ENCODE results near the gene HOXA3.
A peak's percentile ranks its signal among the peaks of the same experiment; 100 is the strongest.

Gene HOXA3

DNA sequence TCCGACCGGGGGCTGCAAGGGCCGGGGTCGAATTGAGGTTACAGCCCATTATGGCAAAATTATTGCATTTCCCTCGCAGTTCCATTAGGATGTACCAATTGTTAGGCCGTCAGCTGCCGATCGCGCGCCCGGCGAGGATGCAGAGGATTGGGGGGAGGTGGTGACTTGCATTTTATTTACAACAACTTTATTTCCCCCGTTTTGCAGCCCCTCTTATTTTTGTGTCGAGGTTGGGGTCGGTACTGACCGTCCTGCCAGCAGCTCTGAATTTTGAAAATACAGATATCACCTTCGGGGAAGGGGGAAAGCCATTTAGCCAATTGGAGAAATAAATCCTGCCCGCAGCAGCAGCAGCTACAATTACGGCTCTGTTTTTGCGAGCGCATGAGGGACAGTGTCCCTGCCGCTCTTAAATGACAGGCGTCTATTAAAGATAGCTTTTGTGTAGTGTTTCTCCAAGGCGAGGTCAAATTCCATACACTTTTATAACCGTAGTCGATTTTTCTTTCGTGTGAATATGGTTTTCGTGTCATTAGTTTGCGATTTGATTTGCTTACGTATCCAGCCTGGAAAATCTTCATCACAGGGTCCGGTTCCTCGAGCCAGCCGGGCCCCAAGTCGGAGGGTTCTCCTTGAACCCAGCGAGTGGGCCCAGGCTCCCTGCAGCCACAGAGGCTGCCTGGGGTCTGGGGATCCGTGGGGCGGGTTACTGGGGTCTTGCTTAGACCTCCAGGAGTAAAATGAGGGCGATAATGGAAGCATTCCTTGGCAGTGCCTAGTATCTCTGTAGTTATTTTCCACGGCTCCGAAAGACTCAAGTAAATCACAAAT lies 8.2 kb downstream of the HOXA3 start:
- Histone ChIP-seq H3K4me1 (ENCODE audit: control insufficient read depth, insufficient read depth, low read length) (peaks cover 14% of the 10 kb centered on the region), H3K27me3 (ENCODE audit: control insufficient read depth, insufficient read depth, low read length) (no peaks in the 10 kb centered on the region), H3K27ac (ENCODE audit: low read depth, low read length) (peak overlapping the region; percentile 52), H3K36me3 (ENCODE audit: control insufficient read depth, insufficient read depth, low read length) (peaks cover 12% of the 10 kb centered on the region), H3K4me3 (ENCODE audit: low read length) (peak overlapping the region; percentile 83), H3K9ac (ENCODE audit: low read length) (peak overlapping the region; percentile 34)

DNA sequence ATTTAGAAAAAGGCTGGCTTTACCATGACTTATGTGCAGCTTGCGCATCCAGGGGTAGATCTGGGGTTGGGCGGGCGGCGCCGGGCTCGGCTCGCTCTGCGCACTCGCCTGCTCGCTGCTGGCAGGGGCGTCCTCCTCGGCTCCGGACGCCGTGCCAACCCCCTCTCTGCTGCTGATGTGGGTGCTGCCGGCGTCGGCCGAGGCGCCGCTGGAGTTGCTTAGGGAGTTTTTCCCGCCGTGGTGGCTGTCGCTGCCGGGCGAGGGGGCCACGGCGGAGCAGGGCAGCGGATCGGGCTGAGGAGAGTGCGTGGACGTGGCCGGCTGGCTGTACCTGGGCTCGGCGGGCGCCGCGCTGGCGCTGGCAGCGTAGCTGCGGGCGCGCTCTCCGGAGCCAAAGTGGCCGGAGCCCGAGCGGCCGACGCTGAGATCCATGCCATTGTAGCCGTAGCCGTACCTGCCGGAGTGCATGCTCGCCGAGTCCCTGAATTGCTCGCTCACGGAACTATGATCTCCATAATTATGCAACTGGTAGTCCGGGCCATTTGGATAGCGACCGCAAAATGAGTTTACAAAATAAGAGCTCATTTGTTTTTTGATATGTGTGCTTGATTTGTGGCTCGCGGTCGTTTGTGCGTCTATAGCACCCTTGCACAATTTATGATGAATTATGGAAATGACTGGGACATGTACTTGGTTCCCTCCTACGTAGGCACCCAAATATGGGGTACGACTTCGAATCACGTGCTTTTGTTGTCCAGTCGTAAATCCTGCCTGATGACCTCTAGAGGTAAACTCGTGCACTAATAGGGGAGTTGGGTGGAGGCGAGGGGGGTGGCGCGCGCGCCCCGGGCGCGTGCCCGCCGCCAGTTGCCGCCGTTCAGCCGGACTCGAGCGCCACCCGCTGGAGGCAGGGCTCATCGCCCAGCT lies 9.1 kb downstream of the HOXA3 start, which contains the start of gene HOXA5:
Gene HOXA5 (minus strand): TSS at position 659 of the 927 bp plus-strand sequence. CDS start 74 bp downstream, at position 585.
- H3K27me3 ChIP-seq (ENCODE audit: control insufficient read depth, insufficient read depth, low read length), result no peaks in the 10 kb centered on the region
- peaks cover 11% of the 10 kb centered on the region for H3K4me1 ChIP-seq (ENCODE audit: control insufficient read depth, insufficient read depth, low read length)
- H3K36me3 ChIP-seq (ENCODE audit: control insufficient read depth, insufficient read depth, low read length), result peaks cover 12% of the 10 kb centered on the region
- peak within 1 kb of the TSS; percentile 78 for H3K27ac ChIP-seq (ENCODE audit: low read depth, low read length)
- H3K9ac ChIP-seq (ENCODE audit: low read length), result peak within 1 kb of the TSS; percentile 70
- H3K4me3 ChIP-seq (ENCODE audit: low read length), result peak within 1 kb of the TSS; percentile 83

DNA sequence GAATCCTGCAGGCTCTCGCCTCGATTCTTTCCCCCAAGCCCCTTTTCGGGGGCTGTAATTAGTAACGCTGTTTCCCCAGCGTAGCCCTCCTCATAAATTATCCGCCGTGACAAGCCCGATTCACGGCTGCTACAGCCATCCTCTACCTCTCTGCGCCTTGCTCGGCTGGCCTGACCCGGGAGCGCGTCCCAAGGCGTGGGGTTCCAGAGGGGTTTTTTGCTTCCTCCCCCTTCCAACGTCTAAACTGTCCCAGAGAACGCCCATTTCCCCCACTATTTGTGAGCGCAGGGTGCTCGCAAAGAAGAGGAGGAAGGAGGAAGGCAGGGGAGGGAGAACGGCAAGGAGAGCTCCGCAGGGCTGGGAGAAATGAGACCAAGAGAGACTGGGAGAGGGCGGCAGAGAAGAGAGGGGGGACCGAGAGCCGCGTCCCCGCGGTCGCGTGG lies 9.8 kb downstream of the HOXA3 start:
- H3K27me3 ChIP-seq (ENCODE audit: control insufficient read depth, insufficient read depth, low read length), result no peaks in the 10 kb centered on the region
- peaks cover 10% of the 10 kb centered on the region for H3K4me1 ChIP-seq (ENCODE audit: control insufficient read depth, insufficient read depth, low read length)
- H3K36me3 ChIP-seq (ENCODE audit: control insufficient read depth, insufficient read depth, low read length), result peaks cover 12% of the 10 kb centered on the region
- peak overlapping the region; percentile 83 for H3K4me3 ChIP-seq (ENCODE audit: low read length)
- H3K9ac ChIP-seq (ENCODE audit: low read length), result peak overlapping the region; percentile 70
- peak overlapping the region; percentile 78 for H3K27ac ChIP-seq (ENCODE audit: low read depth, low read length)

DNA sequence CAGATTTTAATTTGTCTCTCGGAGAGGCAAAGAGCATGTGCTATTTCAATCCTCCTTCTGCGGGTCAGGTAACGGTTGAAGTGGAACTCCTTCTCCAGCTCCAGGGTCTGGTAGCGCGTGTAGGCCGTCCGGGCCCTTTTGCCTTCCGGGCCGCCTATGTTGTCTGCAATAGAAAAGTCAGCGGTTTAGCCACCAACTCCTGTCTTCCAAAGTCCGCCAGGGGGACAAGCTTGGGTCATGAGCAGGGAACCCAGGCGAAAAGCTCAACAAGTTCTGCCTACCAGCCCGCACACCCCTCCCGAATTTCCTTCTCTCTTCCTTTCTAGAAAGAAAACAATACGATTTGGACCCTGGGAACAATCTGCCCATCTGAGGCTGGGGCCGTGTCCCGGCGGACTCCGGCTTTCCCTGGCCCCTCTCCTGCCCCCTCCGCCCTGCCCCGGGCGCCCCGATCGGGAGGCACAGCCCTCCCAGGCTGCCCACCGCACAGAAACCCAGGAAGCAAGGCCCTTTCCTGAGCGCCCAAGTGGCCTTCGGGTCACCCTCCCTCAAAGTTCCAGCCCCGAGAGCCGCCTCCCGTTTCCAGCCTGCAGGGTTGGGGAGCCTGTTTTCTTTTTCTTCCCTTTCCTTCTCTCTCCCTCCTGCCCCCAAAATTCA lies 10.3 kb downstream of the HOXA3 start:
- H3K27ac ChIP-seq (ENCODE audit: low read depth, low read length), result peak overlapping the region; percentile 78

DNA sequence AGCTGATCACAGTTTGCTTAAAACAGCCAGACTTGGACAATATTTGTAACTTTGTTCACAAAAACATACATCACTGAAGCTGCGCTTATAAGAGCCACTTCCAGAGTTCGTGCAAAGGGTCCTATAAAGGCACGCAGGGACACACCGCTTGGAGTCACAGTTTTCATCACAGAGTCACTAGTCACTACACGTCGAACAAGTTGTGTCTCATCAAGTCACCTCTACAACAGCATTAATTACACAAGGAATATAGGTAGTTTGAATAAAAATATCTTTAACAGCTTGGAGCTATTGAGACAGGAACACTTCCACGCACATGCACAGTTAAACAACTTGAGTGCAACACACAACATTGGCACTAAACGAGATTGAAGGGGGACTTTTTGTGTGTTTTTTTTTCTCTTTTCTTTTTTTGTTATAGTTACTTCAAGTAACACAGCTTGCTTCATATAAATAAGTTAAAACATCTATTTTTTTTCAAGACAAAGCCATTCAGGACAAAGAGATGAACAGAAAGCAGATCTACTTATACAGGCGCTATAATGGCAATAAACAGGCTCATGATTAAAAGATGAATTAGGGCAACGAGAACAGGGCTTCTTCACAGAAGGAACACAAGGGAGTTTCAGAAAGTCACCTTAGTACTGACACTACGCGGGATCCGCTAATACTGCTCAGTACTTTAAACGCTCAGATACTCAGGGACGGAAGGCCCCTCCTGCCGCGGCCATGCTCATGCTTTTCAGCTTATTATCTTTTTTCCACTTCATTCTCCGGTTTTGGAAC lies 11.1 kb downstream of the HOXA3 start:
- H3K9ac ChIP-seq (ENCODE audit: low read length), result no peak overlapping the region
- peaks cover 13% of the 10 kb centered on the region for H3K4me1 ChIP-seq (ENCODE audit: control insufficient read depth, insufficient read depth, low read length)
- peak overlapping the region; percentile 78 for H3K27ac ChIP-seq (ENCODE audit: low read depth, low read length)
- peak overlapping the region; percentile 83 for H3K4me3 ChIP-seq (ENCODE audit: low read length)
- H3K27me3 ChIP-seq (ENCODE audit: control insufficient read depth, insufficient read depth, low read length), result no peaks in the 10 kb centered on the region
- H3K36me3 ChIP-seq (ENCODE audit: control insufficient read depth, insufficient read depth, low read length), result peaks cover 12% of the 10 kb centered on the region

More for the DNA sequence above, 10.3 kb downstream of the HOXA3 start:
- Histone ChIP-seq H3K9ac (ENCODE audit: low read length) (peak overlapping the region; percentile 70), H3K4me3 (ENCODE audit: low read length) (peak overlapping the region; percentile 83), H3K4me1 (ENCODE audit: control insufficient read depth, insufficient read depth, low read length) (peaks cover 11% of the 10 kb centered on the region), H3K36me3 (ENCODE audit: control insufficient read depth, insufficient read depth, low read length) (peaks cover 12% of the 10 kb centered on the region), H3K27me3 (ENCODE audit: control insufficient read depth, insufficient read depth, low read length) (no peaks in the 10 kb centered on the region)

DNA sequence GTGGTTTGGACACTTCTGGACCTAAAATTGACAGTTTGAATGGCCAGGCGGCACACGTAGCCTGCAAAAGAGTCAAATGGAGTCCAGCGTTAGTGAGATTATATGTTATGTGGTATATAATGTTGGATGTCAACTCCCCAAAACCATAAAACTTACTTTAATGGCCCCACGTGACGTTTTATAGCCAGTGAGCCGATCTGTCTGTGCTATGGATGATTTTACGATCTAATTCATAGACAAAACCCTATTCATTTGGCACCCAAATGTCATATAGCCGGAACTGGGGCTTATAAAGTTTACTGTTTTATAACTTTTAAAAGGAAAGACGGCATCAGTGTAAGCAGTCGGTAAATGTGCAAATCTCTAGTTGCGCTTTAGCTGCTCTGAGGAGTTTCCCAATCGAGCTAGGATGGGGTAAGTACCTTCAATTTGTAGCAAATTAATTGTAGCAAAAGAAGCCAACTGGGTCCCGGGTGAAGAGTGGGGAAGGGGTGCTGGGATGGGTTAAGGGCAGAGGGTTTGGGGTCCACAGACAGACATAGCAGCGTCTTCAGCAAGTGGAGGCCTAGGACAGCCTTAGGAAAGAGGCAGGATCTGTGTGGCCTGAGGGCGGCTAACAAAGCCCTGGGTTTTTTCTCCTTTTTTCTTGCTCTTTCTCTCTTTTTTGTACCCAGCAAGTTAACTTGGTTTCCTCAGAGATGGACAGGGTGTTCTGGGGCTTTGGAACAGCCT lies 12.1 kb downstream of the HOXA3 start:
- Histone ChIP-seq H3K4me3 (ENCODE audit: low read length) (peak overlapping the region; percentile 61), H3K4me1 (ENCODE audit: control insufficient read depth, insufficient read depth, low read length) (peaks cover 19% of the 10 kb centered on the region), H3K27me3 (ENCODE audit: control insufficient read depth, insufficient read depth, low read length) (no peaks in the 10 kb centered on the region), H3K27ac (ENCODE audit: low read depth, low read length) (peak overlapping the region; percentile 73), H3K9ac (ENCODE audit: low read length) (no peak overlapping the region), H3K36me3 (ENCODE audit: control insufficient read depth, insufficient read depth, low read length) (peaks cover 8% of the 10 kb centered on the region)

DNA sequence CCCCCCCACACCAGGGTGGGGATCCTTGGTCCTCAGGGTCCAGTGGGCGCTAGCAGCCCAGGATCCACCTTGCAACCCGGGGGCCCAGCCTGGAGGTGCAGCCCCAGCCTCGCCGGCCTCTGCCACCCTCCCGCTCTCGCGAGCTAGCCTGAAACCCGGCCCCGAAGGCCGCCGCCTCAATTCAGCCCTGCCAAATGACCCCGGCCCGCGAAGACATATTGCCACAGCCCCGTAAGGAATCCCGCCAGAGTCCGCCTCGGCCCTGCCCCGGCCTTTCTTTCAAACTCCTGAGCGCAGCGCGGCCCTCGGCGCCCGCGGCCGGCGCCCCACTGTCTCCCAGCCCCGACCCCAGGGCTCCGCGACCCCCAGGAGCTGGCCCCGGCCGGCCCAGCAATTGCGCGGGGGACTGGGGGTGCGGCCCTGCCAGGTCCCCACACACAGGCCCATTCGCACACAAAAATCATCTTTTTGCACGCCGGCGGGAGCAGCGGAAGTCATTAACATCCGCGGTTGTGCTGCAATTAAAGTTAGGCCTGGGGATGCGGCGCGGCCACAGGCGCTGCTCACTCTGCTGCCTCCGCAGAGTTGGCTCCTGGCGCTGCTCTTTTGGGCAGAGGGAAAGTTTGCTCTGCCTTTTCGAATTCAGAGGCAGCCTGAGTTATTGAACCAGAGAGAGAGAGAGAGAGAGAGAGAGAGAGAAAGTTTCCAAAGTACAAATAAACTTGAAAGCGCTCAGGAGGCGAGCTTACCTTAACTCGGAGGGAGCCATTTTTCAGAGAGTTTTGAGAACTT lies 12.9 kb downstream of the HOXA3 start:
- no peak overlapping the region for H3K9ac ChIP-seq (ENCODE audit: low read length)
- peak overlapping the region; percentile 61 for H3K4me3 ChIP-seq (ENCODE audit: low read length)
- peak overlapping the region; percentile 73 for H3K27ac ChIP-seq (ENCODE audit: low read depth, low read length)
- H3K4me1 ChIP-seq (ENCODE audit: control insufficient read depth, insufficient read depth, low read length), result peaks cover 22% of the 10 kb centered on the region
- H3K27me3 ChIP-seq (ENCODE audit: control insufficient read depth, insufficient read depth, low read length), result no peaks in the 10 kb centered on the region
- H3K36me3 ChIP-seq (ENCODE audit: control insufficient read depth, insufficient read depth, low read length), result peaks cover 5% of the 10 kb centered on the region

DNA sequence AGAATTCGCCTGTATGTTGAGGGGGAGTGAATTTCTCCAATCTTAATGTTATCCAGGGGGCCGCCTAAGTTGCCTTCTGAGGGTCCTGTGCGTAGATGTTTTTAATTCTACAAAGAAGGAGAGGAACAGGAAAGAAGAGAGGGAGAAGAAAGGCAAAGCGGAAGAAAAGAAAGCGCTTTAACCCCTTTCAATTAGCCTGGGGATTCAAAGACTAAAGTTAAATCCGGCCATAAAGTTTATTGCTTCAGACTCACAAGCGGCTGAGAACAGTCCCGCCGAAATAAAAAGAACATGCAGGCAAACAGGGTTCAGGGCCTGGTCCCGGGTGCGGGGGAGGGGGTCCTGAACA lies 13.4 kb downstream of the HOXA3 start:
- H3K4me3 ChIP-seq (ENCODE audit: low read length), result peak overlapping the region; percentile 61
- H3K27ac ChIP-seq (ENCODE audit: low read depth, low read length), result peak overlapping the region; percentile 74
- peaks cover 26% of the 10 kb centered on the region for H3K4me1 ChIP-seq (ENCODE audit: control insufficient read depth, insufficient read depth, low read length)
- peaks cover 2% of the 10 kb centered on the region for H3K36me3 ChIP-seq (ENCODE audit: control insufficient read depth, insufficient read depth, low read length)
- no peak overlapping the region for H3K9ac ChIP-seq (ENCODE audit: low read length)
- H3K27me3 ChIP-seq (ENCODE audit: control insufficient read depth, insufficient read depth, low read length), result no peaks in the 10 kb centered on the region

DNA sequence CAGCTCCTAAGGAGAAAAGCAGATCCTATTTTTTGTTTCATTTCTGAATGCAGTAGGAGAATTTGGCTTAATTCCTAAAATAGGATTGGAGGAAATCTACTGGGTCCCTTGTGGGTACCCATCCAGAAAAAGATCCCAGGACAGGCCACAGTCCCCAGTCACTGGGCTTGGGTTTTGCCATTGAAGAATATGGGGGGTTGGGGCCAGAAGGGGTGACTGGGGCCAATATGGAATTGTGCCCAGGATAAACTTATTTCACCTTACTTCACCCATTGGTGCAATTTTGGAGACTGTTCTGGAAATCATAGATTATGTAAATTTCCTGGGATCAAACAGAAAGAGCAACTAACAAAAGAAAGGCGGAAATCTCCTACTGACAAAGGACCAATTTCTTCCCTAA lies 13.9 kb downstream of the HOXA3 start:
- H3K27me3 ChIP-seq (ENCODE audit: control insufficient read depth, insufficient read depth, low read length), result no peaks in the 10 kb centered on the region
- peak overlapping the region; percentile 44 for H3K4me3 ChIP-seq (ENCODE audit: low read length)
- no peaks in the 10 kb centered on the region for H3K36me3 ChIP-seq (ENCODE audit: control insufficient read depth, insufficient read depth, low read length)
- peak overlapping the region; percentile 74 for H3K27ac ChIP-seq (ENCODE audit: low read depth, low read length)
- H3K9ac ChIP-seq (ENCODE audit: low read length), result no peak overlapping the region
- peaks cover 30% of the 10 kb centered on the region for H3K4me1 ChIP-seq (ENCODE audit: control insufficient read depth, insufficient read depth, low read length)

DNA sequence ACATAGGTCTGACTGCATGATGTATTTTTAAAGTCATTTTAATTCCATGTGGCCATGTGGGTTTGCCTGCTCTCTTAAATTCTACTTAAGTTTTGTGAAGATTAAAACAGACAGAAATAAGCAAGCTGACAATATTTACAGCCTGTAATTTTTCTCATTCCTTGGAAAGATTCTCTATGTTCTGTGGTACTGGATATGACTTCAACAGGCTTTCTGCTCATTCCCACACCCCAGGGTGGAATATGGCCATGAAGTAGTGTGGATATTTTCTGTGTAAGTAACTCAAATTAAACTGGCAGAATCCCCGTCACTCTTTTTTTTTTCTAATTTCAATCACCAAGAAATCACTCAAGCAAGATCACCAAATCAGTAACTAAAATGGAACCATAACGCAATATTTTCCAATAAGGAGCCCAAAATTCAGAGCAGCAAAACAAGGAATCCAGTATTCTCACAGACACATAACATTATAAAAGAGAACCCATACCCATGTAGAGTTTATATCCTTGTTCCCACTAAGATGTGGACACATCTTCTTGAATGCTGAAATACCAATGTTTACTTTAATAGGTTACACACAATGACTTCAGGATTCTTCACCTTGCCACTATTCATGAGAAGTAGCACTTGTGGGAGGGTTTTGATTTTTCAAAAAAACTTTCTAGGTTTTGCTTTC lies 14.6 kb downstream of the HOXA3 start:
- no peaks in the 10 kb centered on the region for H3K36me3 ChIP-seq (ENCODE audit: control insufficient read depth, insufficient read depth, low read length)
- H3K4me3 ChIP-seq (ENCODE audit: low read length), result peak overlapping the region; percentile 44
- peak overlapping the region; percentile 74 for H3K27ac ChIP-seq (ENCODE audit: low read depth, low read length)
- no peak overlapping the region for H3K9ac ChIP-seq (ENCODE audit: low read length)
- peaks cover 37% of the 10 kb centered on the region for H3K4me1 ChIP-seq (ENCODE audit: control insufficient read depth, insufficient read depth, low read length)
- H3K27me3 ChIP-seq (ENCODE audit: control insufficient read depth, insufficient read depth, low read length), result no peaks in the 10 kb centered on the region

Data from rectal smooth muscle tissue (tissue), 1 donor.